ENCODE measurements around the gene RRAS2. TPM values are rescaled to one million over a fixed set of nuclear protein-coding genes. Genes with fewer than 3 reads are reported as not detected.

The RRAS2 gene
- total and polyA plus RNA-seq, 2 donors (not counting 3 experiments of a cell fraction or from before 2014, with no cell fraction given) = 30.1 to 80.5 TPM

- intact Hi-C loops (cut with micrococcal nuclease) (no loop called here), dilution Hi-C loops (cut with MboI; ENCODE audit: extremely low pct_ligation_motif_present, low sequenced_read_pairs) (no loop called here)
- FAIRE-seq (no peak), DNase-seq (ENCODE audit: low read depth, low spot score) (no peak)
- no peak overlapping the region for H2AFZ ChIP-seq (ENCODE audit: low read depth, low read length)
- H3K4me1 ChIP-seq (ENCODE audit: control insufficient read depth, extremely low read depth, insufficient read depth, low read length) = no peaks in the 10 kb centered on the region
- H4K20me1 ChIP-seq (replicated peaks; ENCODE audit: control insufficient read depth, extremely low read depth, insufficient read depth, low read length) = no peaks in the 10 kb centered on the region
- H3K4me3 ChIP-seq (replicated peaks in 1 of 3; ENCODE audit: insufficient read depth in 1 of 3, low read depth in 1 of 3, low read length in 3 of 3) = no peak overlapping the region
- H3K79me2 ChIP-seq (ENCODE audit: control insufficient read depth, insufficient read depth, low read length) = no peaks in the 10 kb centered on the region
- no peak overlapping the region for H3K27ac ChIP-seq (ENCODE audit: insufficient read depth, low read depth, low read length)
- BruUV-seq (replicated peaks) = no TSS peak
- no peak overlapping the region for H3K4me2 ChIP-seq (ENCODE audit: insufficient read depth, low read length)
- POLR2A ChIA-PET = no interaction called here
- no peak overlapping the region for H3K9ac ChIP-seq (replicated peaks; ENCODE audit: extremely low read depth, insufficient read depth, low read length)
- no peaks in the 10 kb centered on the region for H3K9me3 ChIP-seq (replicated peaks; ENCODE audit: control insufficient read depth, insufficient read depth, low read length)
- CTCF ChIA-PET = interaction anchor here (1.5 to 1.6 kb wide), 2 partner anchors 14 to 43 kb away, joined by 3 to 5 read pairs; no protein-coding TSS in a partner anchor
- TF ChIP-seq POLR2A (IDR thresholded peaks at IDR 0.05; ENCODE audit: low read depth, low read length) (no peak), GATA2 (IDR thresholded peaks at IDR 0.05; ENCODE audit: insufficient read depth, insufficient read length, low read depth, low read length) (no peak), EZH2 (IDR thresholded peaks at IDR 0.05; ENCODE audit: borderline replicate concordance, low read depth, low read length, severe bottlenecking) (no peak), MAX (IDR thresholded peaks at IDR 0.05; ENCODE audit: insufficient read depth, insufficient read length) (no peak), MYC (IDR thresholded peaks at IDR 0.05; ENCODE audit: low read depth, low read length) (no peak), CTCF (IDR thresholded peaks at IDR 0.05; ENCODE audit: extremely low read depth in 1 of 2, insufficient read depth in 1 of 2, low read depth in 1 of 2, low read length in 2 of 2) (no peak), FOS (IDR thresholded peaks at IDR 0.05; ENCODE audit: borderline replicate concordance, insufficient read depth, low read length) (no peak), POLR2AphosphoS5 (IDR thresholded peaks at IDR 0.05; ENCODE audit: insufficient read depth, low read depth, low read length) (no peak), JUN (IDR thresholded peaks at IDR 0.05; ENCODE audit: borderline replicate concordance, insufficient read depth, insufficient read length, low read depth) (no peak)
- H3K36me3 ChIP-seq (ENCODE audit: control insufficient read depth in 2 of 2, extremely low read depth in 1 of 2, insufficient read depth in 2 of 2, low read length in 2 of 2) = peaks cover 2 to 3% of the 10 kb centered on the region in 2 experiments
- no peaks in the 10 kb centered on the region for H3K27me3 ChIP-seq (ENCODE audit: control insufficient read depth in 2 of 2, insufficient read depth in 2 of 2, low read length in 2 of 2)
- H3K9me1 ChIP-seq (replicated peaks; ENCODE audit: control insufficient read depth, extremely low read depth, insufficient read depth, low read length) = no peaks in the 10 kb centered on the region
Observed at GRCh38 chr11:14264966-14265365, 94.0 kb downstream of the RRAS2 start.

All from endothelial cell of umbilical vein (primary cell).